CD1c-positive myeloid dendritic cell (primary cell): ENCODE measurements around the gene PEMT.
A peak's percentile ranks its signal among the peaks of the same experiment; 100 is the strongest.

Experiments used
- DNase-seq: peaks from one replicate; pipeline ENCODE4 v3.0.0-alpha.2; 2016; ENCODE audit errors: extremely low spot score

PEMT gene

GRCh38 chr17:17605083-17605728, 13.7 kb upstream of the PEMT start:
- DNase-seq = no peak

GRCh38 chr17:17603895-17604225, 12.4 kb upstream of the PEMT start:
- DNase-seq = no peak

- DNase-seq = no peak
Measured at GRCh38 chr17:17603178-17603894, 11.8 kb upstream of the PEMT start.

- DNase-seq = no peak
Measured at GRCh38 chr17:17599965-17600364, 8.5 kb upstream of the PEMT start.

GRCh38 chr17:17598003-17598402, 6.5 kb upstream of the PEMT start:
- DNase-seq = no peak

GRCh38 chr17:17595755-17596154, 4.2 kb upstream of the PEMT start:
- no peak for DNase-seq

- no peak for DNase-seq
Measured at GRCh38 chr17:17593222-17593620, 1.7 kb upstream of the PEMT start.

GRCh38 chr17:17590883-17591354, 589 bp downstream of the PEMT start:
- no peak for DNase-seq

GRCh38 chr17:17590141-17590751, 1.3 kb downstream of the PEMT start:
- DNase-seq = no peak

- DNase-seq = no peak
Measured at GRCh38 chr17:17587614-17588337, 3.7 kb downstream of the PEMT start.

- DNase-seq = no peak
Measured at GRCh38 chr17:17582372-17582771, 9.1 kb downstream of the PEMT start.

GRCh38 chr17:17581509-17581908, 10.0 kb downstream of the PEMT start:
- no peak for DNase-seq

GRCh38 chr17:17580662-17581470, 10.6 kb downstream of the PEMT start:
- no peak for DNase-seq

- DNase-seq = no peak
Measured at GRCh38 chr17:17579691-17580090, 11.8 kb downstream of the PEMT start.

GRCh38 chr17:17577373-17577772, 14.1 kb downstream of the PEMT start:
- no peak for DNase-seq

GRCh38 chr17:17576772-17577234, 14.7 kb downstream of the PEMT start:
- DNase-seq = no peak

- DNase-seq = no peak
Measured at GRCh38 chr17:17575360-17576251, 15.9 kb downstream of the PEMT start.

- DNase-seq = peak; percentile 18
Measured at GRCh38 chr17:17573912-17574311, 17.6 kb downstream of the PEMT start.

- DNase-seq = no peak
Measured at GRCh38 chr17:17572010-17572785, 19.3 kb downstream of the PEMT start.
